Urinary bladder (tissue), 4 donors: ENCODE measurements around the gene TECPR2. TPM values are rescaled to one million over a fixed set of nuclear protein-coding genes. Genes with fewer than 3 reads are reported as not detected.
"Not testable (repeated sequence)": the region's sequence is repeated elsewhere in the genome, so short reads cannot be mapped to it uniquely, and the experiment has no call there.

Experiments
- DNase-seq: peaks from one replicate; pipeline ENCODE4 v3.0.0-alpha.2; 2015; ENCODE audit errors: extremely low spot score
- H3K27ac ChIP-seq: one replicate; pipeline ENCODE4 v1.5.1; 2013; ENCODE audit warnings: low read depth, mild to moderate bottlenecking, moderate library complexity
- H3K36me3 ChIP-seq: one replicate; pipeline ENCODE4 v1.6.1; 2013; ENCODE audit warnings: mild to moderate bottlenecking, moderate library complexity; ENCODE audit not compliant: insufficient read depth
- H3K4me1 ChIP-seq: one replicate; pipeline ENCODE4 v1.6.1; 2013; ENCODE audit warnings: mild to moderate bottlenecking, moderate library complexity; ENCODE audit not compliant: insufficient read depth
- H3K4me3 ChIP-seq: one replicate; pipeline ENCODE4 v1.5.1; 2013; ENCODE audit warnings: low read depth, low read length
- WGBS: extraction: QIAGEN DNeasy Blood & Tissue Kit; methylation state at CpG from one replicate; pipeline ENCODE4 v1.1.7; 2013; 5-methylcytosine and 5-hydroxymethylcytosine counted together
- polyA plus RNA-seq: library from polyadenylated mRNA; stranded (reverse); fragments of 200-250 nt; gene quantifications from one replicate; pipeline ENCODE4 v1.2.3, GENCODE V29; 2013
- total RNA-seq: library from RNA; depleted of rRNA; stranded (reverse); fragments of >200 nt; gene quantifications from one replicate; pipeline ENCODE4 v1.2.3, GENCODE V29; 2014
- donor health status: healthy with polysubstance abuse.
- donor health status: healthy.

TECPR2 gene
- total and polyA plus RNA-seq, 2 donors = 12.5 to 15.6 TPM

DNA sequence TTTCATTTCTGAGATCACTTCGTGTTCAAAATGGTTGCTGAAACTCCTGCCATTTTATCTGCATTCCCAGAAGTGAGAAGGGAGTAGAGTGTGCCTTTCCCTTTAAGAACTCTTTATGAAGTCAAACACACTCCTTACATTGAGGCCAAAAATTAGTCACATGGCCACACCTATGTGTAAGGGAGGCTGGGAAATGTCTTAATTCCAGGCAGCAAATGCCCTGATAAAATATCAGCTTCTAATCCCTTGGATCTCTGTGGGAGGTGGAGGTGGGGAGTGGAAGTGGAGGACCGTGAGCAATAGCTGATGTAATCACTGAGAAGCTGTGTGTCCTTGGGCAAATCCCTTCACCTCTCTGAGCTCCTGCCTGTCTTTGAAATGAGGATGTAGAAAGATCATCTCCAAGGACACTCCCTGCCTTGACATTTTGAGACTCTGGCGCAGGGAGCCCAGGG lies 169.5 kb downstream of the TECPR2 start:
- no peaks in the 10 kb centered on the region for H3K36me3 ChIP-seq
- no peak overlapping the region for H3K4me3 ChIP-seq
- 79% methylated on average over 3 of the region's 3 CpGs for WGBS
- H3K27ac ChIP-seq = no peak overlapping the region
- no peak for DNase-seq
- H3K4me1 ChIP-seq = no peaks in the 10 kb centered on the region

DNA sequence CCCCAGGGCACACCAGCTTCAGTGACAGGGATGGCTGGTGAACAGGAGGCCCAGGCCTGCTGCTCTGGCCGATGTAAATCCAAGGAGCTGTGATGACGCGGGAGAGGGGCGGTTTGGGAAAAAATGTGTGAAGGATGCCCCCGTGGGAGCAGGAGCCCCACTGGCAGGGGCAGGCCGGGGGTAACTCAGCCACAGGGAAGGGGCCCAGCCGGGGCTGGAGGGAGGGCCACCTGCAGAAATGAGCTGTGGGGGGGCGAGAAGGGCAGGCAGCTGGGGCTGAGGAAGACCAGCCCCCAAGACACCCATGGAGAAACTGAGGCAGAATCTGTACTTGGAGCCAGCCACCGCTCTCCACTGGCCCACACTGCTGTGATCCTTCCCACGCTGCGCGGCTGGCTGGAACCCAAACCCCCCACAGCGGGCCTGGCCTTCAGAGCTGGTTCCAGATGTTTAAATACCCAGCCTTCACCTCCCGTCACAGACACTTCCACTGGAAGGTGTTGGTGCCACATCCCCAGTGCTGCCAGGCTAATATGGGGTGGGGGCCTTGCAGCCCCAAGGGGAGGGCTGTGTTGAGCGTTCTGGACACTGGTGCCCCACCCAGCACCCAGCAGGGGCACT lies 175.3 kb downstream of the TECPR2 start:
- 68% methylated on average over 15 of the region's 15 CpGs for WGBS
- Histone ChIP-seq H3K4me1 (no peaks in the 10 kb centered on the region), H3K4me3 (no peak overlapping the region), H3K36me3 (no peaks in the 10 kb centered on the region), H3K27ac (no peak overlapping the region)
- no peak for DNase-seq

DNA sequence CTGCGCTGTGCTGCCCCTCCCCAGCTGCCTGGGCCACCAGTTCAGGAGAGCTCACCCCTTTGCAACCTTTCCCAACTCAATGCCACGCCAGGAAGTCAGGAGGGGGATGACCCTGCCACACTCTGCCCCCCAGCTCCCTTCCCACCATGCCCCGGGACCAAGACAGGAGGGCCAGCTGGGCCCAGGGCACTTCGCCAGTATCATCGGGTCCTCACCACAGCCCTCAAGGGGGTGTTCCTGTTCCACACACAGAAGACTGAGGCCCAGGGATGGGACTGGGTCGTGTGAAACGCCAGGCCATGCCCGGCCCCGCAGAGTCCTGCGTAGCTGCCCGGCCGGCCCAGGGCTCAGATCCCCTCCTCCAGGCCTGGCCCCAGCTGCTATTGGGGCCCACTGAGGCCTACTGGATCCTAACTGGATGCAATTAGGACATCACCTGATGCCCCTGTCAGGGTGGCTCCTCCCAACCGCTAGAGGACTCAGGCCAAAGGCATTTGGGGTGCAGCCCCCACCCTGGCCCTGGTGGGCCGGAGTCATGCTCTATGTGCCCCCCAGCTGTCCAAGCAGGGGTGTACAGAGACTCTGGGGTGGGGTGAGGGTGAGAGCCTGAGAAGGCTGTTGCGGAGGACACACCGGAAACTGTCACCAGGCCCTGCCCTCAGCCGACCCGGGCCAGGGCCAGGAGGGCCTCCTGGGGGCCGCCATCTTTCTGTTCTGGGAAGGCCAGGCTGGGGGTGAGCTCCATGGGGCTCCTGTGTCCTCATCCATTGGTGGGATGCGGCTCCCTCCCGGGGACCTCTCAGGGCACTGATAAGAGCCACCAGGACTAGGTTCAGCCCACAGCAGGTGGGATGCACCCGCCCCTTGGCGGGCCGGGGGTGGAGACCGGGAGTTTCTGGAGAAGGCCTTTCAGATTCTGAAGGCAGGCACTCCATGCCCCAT lies 176.1 kb downstream of the TECPR2 start:
- no peaks in the 10 kb centered on the region for H3K36me3 ChIP-seq
- H3K4me3 ChIP-seq = no peak overlapping the region
- no peak overlapping the region for H3K27ac ChIP-seq
- DNase-seq = no peak
- WGBS = 74% methylated on average over 25 of the region's 25 CpGs
- H3K4me1 ChIP-seq = no peaks in the 10 kb centered on the region

DNA sequence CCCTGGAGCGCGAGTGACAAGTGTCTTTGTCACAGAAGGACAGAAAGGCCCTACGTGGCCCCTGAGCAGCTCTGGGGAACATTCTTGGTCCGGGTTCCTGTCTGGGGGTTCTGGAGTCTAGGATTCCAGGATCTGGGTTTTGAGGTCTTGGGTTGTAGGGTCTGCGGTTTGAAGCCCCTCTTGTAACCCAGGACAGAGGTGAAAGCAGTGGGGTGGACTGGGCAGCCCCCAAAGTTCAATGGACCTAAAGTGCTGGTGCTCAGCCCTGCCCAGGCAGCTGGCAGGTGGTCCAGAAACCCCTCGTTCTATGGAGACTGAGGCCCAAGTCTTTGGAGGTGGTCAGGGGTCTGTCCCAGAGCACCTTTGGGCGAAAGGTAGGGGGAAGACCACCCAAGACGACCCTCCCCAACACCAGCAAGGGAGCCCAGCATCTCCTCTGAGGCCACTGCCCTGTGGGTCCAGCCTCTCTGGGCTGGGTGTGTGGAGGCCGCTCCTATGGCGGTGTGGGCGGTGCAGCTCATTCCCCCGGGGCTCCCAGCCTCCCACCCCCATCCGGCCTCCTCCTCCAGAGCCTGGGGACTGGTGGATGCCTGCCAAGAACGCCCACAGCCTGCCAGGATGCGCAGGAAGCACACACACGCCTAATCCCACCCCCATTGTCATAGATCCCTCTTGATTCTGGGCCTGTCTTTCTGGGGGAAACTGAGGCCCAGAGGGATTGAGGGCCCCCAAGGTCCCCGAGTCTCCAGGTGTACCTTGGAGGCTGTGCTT lies 177.0 kb downstream of the TECPR2 start:
- DNase-seq = peak; percentile 83
- H3K36me3 ChIP-seq = no peaks in the 10 kb centered on the region
- 50% methylated on average over 17 of the region's 17 CpGs for WGBS
- no peak overlapping the region for H3K27ac ChIP-seq
- no peak overlapping the region for H3K4me3 ChIP-seq
- peaks cover 2% of the 10 kb centered on the region for H3K4me1 ChIP-seq

DNA sequence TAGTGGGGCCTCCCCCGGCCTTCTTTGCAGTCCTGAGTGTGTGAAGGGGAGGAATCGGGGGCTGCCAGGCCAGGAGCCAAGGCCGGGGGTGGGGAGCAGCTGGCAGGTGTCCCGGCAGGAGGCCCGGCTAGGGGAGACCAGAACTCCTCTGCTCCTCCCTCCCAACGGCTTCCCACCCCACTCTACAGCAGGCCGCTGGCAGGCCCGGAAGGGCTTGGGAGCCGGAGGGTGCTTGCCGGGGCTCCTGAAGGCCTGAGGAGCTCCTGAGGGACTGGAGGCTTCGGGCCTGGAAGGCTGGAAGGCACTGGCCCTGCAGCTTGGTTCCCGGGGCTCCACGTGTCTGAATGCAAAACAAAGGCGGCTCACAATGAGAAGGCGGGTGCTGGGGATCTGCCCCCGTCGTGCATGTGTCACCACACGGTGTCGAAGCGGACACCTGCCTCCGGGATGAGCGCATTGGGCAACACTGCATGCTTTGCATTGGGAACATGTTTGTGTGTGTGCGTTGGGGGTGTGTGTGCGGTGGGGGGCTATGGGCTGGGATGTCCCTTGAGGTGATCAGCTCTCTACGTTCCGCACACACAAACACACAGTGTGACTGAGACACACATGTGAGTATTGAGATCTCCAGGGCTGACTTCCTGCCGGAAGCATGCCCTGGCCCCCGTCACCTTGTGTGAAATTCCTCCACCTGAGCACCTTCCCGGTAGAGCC lies 177.7 kb downstream of the TECPR2 start:
- WGBS = 41% methylated on average over 29 of the region's 29 CpGs
- Histone ChIP-seq H3K4me1 (peaks cover 2% of the 10 kb centered on the region), H3K36me3 (no peaks in the 10 kb centered on the region), H3K4me3 (no peak overlapping the region), H3K27ac (no peak overlapping the region)
- peak; percentile 63 for DNase-seq

DNA sequence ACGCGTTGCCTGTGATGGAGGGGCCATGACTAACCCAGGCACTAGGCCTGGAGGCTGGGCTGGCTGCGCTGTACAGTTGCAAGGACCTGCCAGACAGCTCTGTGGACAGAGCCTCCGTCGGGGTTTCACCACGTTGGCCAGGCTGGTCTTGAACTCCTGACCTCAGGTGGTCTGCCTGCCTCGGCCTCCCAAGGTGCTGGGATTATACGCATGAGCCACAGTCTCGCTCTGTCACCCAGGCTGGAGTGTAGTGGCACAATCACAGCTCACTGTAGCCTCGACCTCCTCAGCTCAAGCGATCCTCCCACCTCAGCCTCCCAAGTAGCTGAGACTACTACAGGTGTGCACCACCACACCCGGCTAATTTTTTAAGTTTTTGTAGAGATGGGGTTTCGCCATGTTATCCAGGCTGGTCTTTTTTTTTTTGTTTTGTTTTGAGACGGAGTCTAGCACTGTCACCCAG lies 178.3 kb downstream of the TECPR2 start:
- H3K27ac ChIP-seq, H3K36me3 ChIP-seq, H3K4me3 ChIP-seq, H3K4me1 ChIP-seq, DNase-seq: not testable (repeated sequence)
- WGBS = 92% methylated on average over 14 of the region's 14 CpGs

DNA sequence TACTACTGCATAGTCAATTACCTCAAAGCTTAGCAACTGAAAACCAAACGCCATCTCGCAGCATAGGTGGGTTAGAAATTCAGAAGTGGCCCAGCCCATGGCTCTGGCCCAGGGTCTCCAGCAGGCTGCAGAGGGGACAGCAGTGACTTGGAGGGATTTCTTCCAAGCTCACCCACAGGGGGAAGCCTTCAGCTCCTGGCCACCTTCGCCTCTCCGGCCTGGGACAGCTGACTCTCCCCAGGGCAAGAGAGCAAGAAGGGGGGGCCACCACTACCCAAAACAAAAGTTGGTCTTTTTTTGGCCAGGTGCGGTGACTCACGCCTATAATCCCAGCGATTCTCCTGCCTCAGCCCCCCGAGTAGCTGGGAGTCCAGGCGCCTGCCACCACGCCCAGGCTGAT lies 179.0 kb downstream of the TECPR2 start:
- 85% methylated on average over 10 of the region's 10 CpGs for WGBS
- Histone ChIP-seq H3K4me3 (no peak overlapping the region), H3K4me1 (peaks cover 2% of the 10 kb centered on the region), H3K36me3 (no peaks in the 10 kb centered on the region), H3K27ac (no peak overlapping the region)
- DNase-seq = no peak

DNA sequence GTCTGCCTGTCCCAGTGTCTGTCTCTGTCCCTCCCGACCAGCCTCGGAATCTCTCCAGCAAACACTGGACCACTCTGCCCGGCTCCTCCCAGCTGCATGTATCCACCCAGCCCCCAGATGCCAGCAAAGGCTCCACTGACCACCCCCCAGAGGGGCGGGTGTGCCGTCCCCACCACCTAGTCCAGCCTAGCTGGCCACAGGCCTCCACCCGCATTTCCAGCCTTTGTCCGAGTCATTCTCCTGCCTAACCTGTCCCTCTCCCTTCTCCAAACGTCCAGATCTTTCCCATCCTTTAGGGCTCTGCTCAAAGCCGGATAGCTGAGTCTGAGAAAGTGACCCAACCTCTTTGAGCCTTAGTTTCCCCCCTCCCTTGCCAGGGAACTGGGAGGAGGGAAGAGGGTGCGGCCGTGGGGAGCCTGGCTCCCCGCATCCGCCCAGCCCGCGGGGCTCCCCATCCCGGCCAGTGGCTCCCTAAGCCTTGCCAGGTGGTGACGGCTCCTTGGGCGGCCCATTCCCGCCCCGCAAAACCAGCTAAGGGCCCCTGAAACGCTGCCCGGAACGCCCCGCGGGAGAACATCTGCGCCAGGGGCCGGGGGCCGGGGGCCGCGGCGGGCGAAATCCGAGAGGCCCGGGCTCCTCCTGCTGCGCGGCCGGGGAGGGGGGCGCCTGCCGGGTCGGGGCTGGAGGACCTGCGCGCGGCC lies 181.5 kb downstream of the TECPR2 start:
- peak overlapping the region; percentile 17 for H3K4me3 ChIP-seq
- peaks cover 2% of the 10 kb centered on the region for H3K4me1 ChIP-seq
- H3K27ac ChIP-seq = no peak overlapping the region
- no peaks in the 10 kb centered on the region for H3K36me3 ChIP-seq
- DNase-seq = no peak
- WGBS = 20% methylated on average over 43 of the region's 43 CpGs

DNA sequence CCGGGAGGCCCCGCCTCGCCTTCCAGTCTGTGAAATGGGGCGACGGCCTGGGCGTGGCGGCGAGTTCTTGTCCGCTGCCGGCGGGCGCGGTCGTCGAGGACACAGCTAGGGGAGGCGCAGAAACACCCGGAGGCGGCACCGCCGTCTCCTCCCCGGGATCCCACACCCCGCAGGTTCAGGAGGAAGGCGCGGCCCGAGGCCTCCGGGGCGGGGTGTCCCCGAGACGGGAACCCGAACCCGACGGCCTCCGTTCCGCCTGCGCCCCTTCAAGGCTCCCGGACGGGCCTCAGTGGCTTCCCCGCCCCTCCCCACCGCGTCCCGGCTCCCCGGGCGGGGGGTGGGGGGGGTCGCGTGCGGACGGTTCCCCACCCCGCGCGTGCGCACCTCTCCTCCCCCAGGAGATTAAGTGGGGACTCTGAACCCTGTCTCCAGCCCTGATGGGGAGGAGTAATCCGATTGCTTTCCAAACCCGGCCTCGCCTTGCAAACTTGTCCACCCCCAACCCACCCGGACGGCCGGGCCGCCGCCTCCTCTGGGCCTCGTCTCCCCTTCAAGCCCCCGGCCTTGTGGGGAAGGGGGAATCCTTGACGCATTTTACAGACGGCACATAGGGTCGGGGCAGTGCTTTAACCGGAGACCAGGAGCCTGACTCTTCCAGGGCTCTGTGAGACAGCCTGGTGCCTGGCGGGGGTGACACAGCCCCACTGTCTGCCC lies 182.2 kb downstream of the TECPR2 start:
- Histone ChIP-seq H3K4me3 (peak overlapping the region; percentile 17), H3K4me1 (peaks cover 2% of the 10 kb centered on the region), H3K27ac (no peak overlapping the region), H3K36me3 (no peaks in the 10 kb centered on the region)
- no peak for DNase-seq
- WGBS = 16% methylated on average over 66 of the region's 66 CpGs

DNA sequence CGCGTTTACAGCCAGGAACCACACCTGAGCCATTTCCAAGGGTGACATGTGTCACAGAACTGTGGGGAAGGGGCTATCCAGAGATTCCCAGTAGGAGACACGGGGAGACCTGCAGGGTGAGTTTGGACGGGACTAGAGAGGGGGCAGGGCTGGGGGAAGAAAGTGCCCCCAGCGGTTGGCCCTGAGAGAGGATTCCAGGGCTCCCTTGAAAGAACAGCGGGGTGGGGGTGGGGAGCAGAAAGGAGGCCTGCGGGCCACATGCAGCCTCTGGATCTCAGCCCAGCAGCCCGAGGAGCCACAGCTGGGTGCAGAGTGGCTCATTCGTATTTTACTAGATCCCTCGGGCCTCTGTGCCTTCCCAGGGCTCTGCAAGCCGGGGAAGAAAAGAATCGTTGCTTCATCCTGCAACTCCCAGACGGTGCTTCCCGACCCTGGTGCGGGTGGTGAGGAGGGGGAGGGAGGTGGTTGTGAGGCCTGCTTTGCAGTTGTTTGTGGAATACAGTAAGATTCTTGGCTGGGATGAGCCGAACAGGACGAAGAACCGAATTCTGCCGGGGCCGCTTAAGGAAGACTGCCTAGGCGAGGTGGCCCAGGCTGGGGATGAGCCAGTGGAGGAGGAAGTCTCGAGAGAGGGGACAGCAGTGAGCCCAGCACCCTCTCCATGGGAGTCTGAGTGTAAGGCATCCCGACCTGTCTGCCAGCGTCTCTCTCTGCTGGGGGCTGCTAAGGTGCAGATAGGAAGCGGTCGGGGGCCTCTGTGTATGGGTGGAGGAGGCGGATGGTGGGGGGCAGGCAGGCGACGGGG lies 182.9 kb downstream of the TECPR2 start:
- DNase-seq = no peak
- Histone ChIP-seq H3K4me3 (no peak overlapping the region), H3K27ac (no peak overlapping the region), H3K36me3 (no peaks in the 10 kb centered on the region), H3K4me1 (peaks cover 2% of the 10 kb centered on the region)
- WGBS = 40% methylated on average over 29 of the region's 29 CpGs

DNA sequence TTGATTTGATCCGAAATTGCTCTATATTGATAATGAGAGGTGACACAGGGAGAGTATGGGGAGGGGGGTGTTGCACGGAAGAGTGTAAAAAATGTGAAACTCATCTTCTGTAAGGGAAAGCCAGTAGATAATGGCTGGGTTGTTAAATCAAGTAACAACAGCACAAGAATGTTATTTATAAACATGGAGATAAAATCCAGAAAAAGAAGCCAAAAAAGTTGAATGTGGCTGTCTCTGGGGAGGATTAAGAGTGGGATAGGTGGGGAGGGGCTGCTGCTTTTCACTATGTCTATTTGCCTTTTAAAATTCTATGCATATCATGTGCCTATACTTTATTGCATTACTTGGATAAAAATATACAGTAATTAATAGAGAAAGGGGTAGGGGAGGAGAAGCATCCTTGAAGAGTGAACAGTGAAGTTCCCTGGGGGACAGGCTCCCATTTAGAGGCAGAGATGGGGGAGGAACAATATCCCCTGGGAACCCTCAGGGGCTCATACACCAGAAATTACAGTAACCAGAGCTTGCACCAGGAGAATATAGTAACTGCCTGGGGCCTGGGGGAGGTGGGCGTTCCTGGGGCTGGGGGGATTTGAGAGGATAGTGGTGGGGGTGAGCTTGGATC lies 186.0 kb downstream of the TECPR2 start:
- H3K36me3 ChIP-seq = no peaks in the 10 kb centered on the region
- H3K27ac ChIP-seq = no peak overlapping the region
- peaks cover 2% of the 10 kb centered on the region for H3K4me1 ChIP-seq
- no peak overlapping the region for H3K4me3 ChIP-seq
- WGBS = 36% methylated on average over 3 of the region's 3 CpGs
- DNase-seq = no peak
